Uterus (tissue), 2 donors: ENCODE data around the gene L1CAM.

ENCODE experiments used
- POLR2A ChIP-seq, 2 donors: fragments of 450-650 bp; IDR thresholded peaks; one replicate each; pipeline ENCODE4 v1.6.1; 2016; ENCODE audit warnings: antibody characterized with exemption in 2 of 2, mild to moderate bottlenecking in 1 of 2, moderate library complexity in 1 of 2
- TF ChIP-seq, protein P1 (sequence below), 4 experiments: fragments of 200-600 bp in 2 of 4; fragments of 450-650 bp in 2 of 4; sonication (generic) in 2 of 4; IDR thresholded peaks; one replicate each; pipeline ENCODE4 v1.5.1; 2016 to 2019; ENCODE audit warnings: antibody characterized with exemption in 4 of 4, mild to moderate bottlenecking in 2 of 4, moderate library complexity in 1 of 4

- TF ChIP-seq POLR2A (IDR thresholded peaks at IDR 0.05) = no peak
- TF ChIP-seq, protein P1, sequence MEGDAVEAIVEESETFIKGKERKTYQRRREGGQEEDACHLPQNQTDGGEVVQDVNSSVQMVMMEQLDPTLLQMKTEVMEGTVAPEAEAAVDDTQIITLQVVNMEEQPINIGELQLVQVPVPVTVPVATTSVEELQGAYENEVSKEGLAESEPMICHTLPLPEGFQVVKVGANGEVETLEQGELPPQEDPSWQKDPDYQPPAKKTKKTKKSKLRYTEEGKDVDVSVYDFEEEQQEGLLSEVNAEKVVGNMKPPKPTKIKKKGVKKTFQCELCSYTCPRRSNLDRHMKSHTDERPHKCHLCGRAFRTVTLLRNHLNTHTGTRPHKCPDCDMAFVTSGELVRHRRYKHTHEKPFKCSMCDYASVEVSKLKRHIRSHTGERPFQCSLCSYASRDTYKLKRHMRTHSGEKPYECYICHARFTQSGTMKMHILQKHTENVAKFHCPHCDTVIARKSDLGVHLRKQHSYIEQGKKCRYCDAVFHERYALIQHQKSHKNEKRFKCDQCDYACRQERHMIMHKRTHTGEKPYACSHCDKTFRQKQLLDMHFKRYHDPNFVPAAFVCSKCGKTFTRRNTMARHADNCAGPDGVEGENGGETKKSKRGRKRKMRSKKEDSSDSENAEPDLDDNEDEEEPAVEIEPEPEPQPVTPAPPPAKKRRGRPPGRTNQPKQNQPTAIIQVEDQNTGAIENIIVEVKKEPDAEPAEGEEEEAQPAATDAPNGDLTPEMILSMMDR (IDR thresholded peaks at IDR 0.05) = no peak
Measured at GRCh38 chrX:153862369-153863250, 23.4 kb downstream of the L1CAM start.
